D341Med (cell line): ENCODE measurements around the gene FOXD2.

Source experiments
- DNase-seq: peaks from one replicate; pipeline ENCODE4 v3.0.0; 2012; ENCODE audit warnings: low spot score

FOXD2 gene

DNA sequence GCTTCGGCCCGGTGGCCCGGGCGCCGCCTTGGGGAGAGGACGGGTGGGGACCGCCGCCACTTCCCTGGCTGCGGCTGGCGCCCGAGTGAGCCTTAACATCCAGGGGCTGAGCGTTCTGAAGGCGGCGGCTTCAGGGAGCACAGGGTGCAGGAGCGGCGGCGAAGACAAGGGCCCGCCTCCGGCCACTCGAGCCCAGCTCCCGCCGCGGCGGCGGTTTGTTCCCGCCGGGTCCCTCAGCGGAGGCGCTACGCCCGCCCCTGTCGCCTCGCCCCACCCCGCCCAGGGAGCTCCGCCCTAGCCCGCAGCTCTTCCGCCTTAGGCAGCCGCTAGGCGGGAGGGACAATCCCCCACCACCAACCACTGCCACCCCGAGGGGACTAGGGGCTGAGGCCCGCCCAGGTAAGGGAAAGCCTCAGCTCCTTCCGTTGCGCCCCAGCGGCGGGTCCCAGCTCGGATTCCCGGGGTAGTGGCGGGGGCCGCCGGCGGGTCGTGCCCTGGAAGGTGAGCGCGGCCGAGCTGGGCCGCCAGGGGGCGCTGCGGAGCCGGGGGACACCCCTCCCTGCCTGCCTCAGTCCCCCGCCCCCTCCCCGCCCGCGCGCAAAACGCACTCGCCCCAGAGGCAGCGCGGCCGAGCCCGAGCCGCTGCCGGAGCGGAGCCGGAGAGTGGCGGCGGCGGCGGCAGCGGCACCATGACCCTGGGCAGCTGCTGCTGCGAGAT lies at the start of gene FOXD2:
Gene FOXD2 (plus strand): TSS at position 598 of the 718 bp plus-strand sequence. CDS start 92 bp downstream, at position 690.
- peak; percentile 93 for DNase-seq

GRCh38 chr1:47388891-47389238 lies 49.0 kb upstream of the FOXD2 start:
- DNase-seq: peak; percentile 82

- DNase-seq: no peak
Observed at GRCh38 chr1:47389731-47390130, 48.1 kb upstream of the FOXD2 start.

GRCh38 chr1:47390843-47391242 lies 47.0 kb upstream of the FOXD2 start:
- no peak for DNase-seq

DNA sequence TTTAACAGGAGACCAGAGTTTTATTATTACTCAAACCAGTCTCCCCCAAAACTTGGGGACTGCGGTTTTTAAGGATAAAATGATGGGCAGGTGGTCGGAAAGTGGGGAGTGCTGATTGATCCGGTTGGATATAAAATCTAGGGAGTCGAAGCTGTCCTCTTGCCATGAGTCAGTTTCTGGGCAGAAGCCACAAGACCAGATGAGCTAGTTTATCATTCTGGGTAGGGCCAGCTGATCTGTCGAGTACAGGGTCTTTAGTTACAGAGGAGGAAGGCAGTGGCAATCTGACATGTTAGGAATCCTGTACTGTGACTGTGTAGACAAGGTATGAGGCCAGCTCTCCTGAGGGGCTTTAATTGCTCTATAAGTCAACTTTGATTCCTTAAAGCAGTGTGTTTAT lies 44.7 kb upstream of the FOXD2 start:
- DNase-seq: no peak

GRCh38 chr1:47395433-47395832 lies 42.4 kb upstream of the FOXD2 start:
- no peak for DNase-seq

DNA sequence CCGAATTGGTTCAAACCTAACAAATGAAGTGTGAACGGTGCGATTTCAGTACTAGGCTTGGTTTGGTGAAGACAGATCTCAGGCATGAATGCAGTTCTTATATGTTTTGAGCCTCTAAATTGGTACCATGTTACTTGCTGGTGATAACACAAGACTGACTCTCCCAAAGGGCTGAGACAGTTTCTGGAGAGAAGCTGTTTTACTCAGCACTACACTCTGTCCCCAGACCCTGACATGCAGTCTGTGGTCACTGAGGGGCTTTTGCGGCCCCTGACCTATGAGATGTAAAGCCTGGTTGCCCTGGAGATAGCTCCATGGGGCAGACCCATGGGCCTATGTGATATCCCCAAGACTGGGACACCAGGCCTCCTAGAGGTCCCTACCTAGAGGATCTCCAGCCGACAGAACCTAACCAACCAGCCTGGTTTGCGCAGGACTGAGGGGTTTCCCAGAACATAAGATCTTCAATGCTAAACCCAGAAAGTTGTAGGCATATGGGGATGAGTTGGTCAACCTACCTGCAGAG lies 41.1 kb upstream of the FOXD2 start:
- no peak for DNase-seq

GRCh38 chr1:47399138-47399845 lies 38.6 kb upstream of the FOXD2 start:
- no peak for DNase-seq

DNA sequence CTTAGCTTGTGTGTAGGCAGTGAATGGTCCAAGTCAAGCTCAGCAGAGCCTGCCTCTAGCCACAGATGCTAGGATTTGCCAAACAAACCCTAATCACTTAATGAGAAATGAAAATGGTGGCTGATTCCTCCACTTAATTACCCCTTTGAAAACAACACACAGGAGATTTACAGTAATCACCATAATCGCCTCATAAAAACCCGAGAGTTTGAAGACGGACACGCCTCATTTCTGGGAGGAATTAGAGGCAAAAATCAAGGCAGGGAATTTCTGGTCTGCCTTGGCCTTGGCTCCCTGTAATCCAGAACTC lies 38.0 kb upstream of the FOXD2 start:
- DNase-seq: peak; percentile 76

DNA sequence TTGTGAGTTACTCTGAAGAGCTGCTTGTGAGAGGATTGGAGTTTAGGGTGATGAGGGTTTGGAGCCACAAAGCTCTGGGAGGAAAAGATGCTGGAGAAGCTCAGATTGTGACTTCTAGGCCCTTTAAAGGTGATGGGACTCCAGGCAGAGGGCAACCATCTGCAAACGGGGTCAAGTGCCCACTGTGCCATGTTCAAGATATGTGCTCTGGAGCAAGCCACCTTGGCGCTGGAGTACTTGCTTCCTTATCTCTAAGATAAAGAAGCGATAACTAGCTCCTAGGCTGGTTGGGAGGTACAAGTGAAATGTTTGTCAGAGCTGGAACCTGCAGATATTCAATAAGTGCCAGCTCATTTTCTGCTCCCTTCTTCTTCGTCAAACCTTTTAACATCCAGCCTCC lies 36.1 kb upstream of the FOXD2 start:
- DNase-seq: no peak

- no peak for DNase-seq
Observed at GRCh38 chr1:47402591-47402990, 35.3 kb upstream of the FOXD2 start.

GRCh38 chr1:47403321-47403910 lies 34.4 kb upstream of the FOXD2 start:
- DNase-seq: no peak

- DNase-seq: no peak
Observed at GRCh38 chr1:47405697-47406096, 32.1 kb upstream of the FOXD2 start.

DNA sequence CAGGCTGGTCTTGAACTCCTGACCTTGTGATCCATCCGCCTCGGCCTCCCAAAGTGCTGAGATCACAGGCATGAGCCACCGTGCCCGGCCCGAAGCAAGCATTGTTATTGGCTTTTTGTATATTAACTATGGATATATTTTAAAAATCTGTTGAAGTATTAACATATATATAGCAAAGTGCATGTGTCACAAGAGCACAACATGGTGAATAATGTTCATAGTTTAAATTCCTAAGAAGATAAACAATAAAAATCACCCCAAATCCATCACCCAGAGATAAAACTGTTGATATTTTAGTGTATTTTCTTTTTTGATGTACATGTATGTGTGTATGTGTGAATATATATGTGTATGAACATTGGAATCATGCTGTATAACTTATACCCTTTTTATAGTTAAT lies 30.9 kb upstream of the FOXD2 start:
- no peak for DNase-seq

GRCh38 chr1:47407481-47407880 lies 30.4 kb upstream of the FOXD2 start:
- peak; percentile 73 for DNase-seq

- DNase-seq: peak; percentile 49
Observed at GRCh38 chr1:47409311-47410067, 28.4 kb upstream of the FOXD2 start.

GRCh38 chr1:47410068-47410455 lies 27.8 kb upstream of the FOXD2 start:
- DNase-seq: no peak

DNA sequence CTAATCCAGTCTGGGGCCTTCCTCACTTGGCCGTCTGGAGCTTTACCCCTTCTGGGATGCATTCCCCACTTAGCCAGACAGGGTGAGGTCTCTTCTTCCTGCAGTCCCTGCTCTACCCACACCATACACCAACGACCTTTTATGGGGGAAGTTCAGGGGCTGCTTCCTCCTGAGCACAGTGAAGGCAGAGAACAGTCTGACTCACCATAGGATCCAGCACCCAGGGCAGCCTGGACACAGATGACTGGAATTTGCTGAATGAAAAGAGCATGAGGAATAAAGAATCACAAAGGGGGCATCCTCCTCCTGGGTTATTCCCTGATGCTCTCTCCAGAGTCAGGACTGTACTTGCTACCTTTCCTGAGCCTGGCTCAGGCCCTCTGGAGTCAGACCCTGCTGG lies 26.4 kb upstream of the FOXD2 start:
- DNase-seq: no peak

GRCh38 chr1:47412437-47412836 lies 25.4 kb upstream of the FOXD2 start:
- DNase-seq: no peak

GRCh38 chr1:47415728-47416318 lies 22.0 kb upstream of the FOXD2 start, which contains the start of gene FOXE3:
TSS of gene FOXE3 (plus strand) at chr1:47416285. CDS start at chr1:47416316, 31 bp downstream.
- DNase-seq: no peak

- peak; percentile 71 for DNase-seq
Observed at GRCh38 chr1:47416319-47417169, 21.3 kb upstream of the FOXD2 start.
